H9 (cell line): Measurements from ENCODE around the gene NADK. TPM values are rescaled to one million over a fixed set of nuclear protein-coding genes. Genes with fewer than 3 reads are reported as not detected.

Experiments used
- DNase-seq: peaks from one replicate; pipeline ENCODE4 v3.0.0-alpha.2; 2017
- H2AFZ ChIP-seq: one replicate; pipeline ENCODE4 v1.6.1; 2013; ENCODE audit warnings: mild to moderate bottlenecking, low read length, control low read depth, moderate library complexity
- H2AK5ac ChIP-seq: 2 replicates; pipeline ENCODE4 v1.6.1; 2013; ENCODE audit warnings: low read length, control low read depth, mixed read lengths; ENCODE audit not compliant: insufficient read length
- H2BK120ac ChIP-seq: one replicate; pipeline ENCODE4 v1.6.1; 2013; ENCODE audit warnings: low read depth, mild to moderate bottlenecking, low read length, control low read depth, inconsistent platforms; ENCODE audit not compliant: poor library complexity, severe bottlenecking
- H2BK12ac ChIP-seq: 2 replicates; pipeline ENCODE4 v1.6.1; 2013; ENCODE audit warnings: low read length, control low read depth, mixed read lengths, low read depth; ENCODE audit not compliant: insufficient read length
- H2BK15ac ChIP-seq: 2 replicates; pipeline ENCODE4 v1.6.1; 2013; ENCODE audit warnings: low read depth, low read length, control low read depth
- H2BK20ac ChIP-seq: one replicate; pipeline ENCODE4 v1.6.1; 2013; ENCODE audit warnings: low read depth, mild to moderate bottlenecking, low read length, control low read depth, inconsistent platforms; ENCODE audit not compliant: poor library complexity, severe bottlenecking
- H2BK5ac ChIP-seq: 2 replicates; pipeline ENCODE4 v1.6.1; 2013; ENCODE audit warnings: low read length, control low read depth, mixed read lengths; ENCODE audit not compliant: insufficient read length
- H3K14ac ChIP-seq: 2 replicates; pipeline ENCODE4 v1.6.1; 2013; ENCODE audit warnings: low read length, control low read depth; ENCODE audit not compliant: insufficient read depth
- H3K18ac ChIP-seq: 2 replicates; pipeline ENCODE4 v1.6.1; 2013; ENCODE audit warnings: low read depth, mild to moderate bottlenecking, mixed read lengths, low read length, control low read depth; ENCODE audit not compliant: insufficient read length
- H3K23ac ChIP-seq: 2 replicates; pipeline ENCODE4 v1.6.1; 2013; ENCODE audit warnings: low read length, control low read depth, mixed read lengths, low read depth; ENCODE audit not compliant: insufficient read length
- H3K23me2 ChIP-seq: 2 replicates; pipeline ENCODE4 v1.6.1; 2013; ENCODE audit warnings: low read depth, mild to moderate bottlenecking, mixed read lengths, low read length, control low read depth; ENCODE audit not compliant: insufficient read length, poor library complexity, severe bottlenecking
- H3K27ac ChIP-seq: 2 replicates; pipeline ENCODE4 v1.5.1; 2013; ENCODE audit warnings: low read length, control low read depth, mixed read lengths, low read depth; ENCODE audit not compliant: insufficient read length
- H3K27me3 ChIP-seq: 2 replicates; pipeline ENCODE4 v1.6.1; 2013; ENCODE audit warnings: low read length, control low read depth, inconsistent platforms; ENCODE audit not compliant: insufficient read depth
- H3K4ac ChIP-seq: 2 replicates; pipeline ENCODE4 v1.6.1; 2013; ENCODE audit warnings: low read depth, mild to moderate bottlenecking, control low read depth, inconsistent platforms, low read length, moderate library complexity
- H3K4me1 ChIP-seq: 2 replicates; pipeline ENCODE4 v1.6.1; 2013; ENCODE audit warnings: low read length, control low read depth, inconsistent platforms; ENCODE audit not compliant: insufficient read depth
- H3K4me2 ChIP-seq: 2 replicates; pipeline ENCODE4 v1.6.1; 2013; ENCODE audit warnings: low read length, control low read depth, mixed read lengths; ENCODE audit not compliant: insufficient read length, insufficient read depth
- H3K56ac ChIP-seq: 2 replicates; pipeline ENCODE4 v1.6.1; 2013; ENCODE audit warnings: low read depth, mild to moderate bottlenecking, mixed read lengths, low read length, control low read depth; ENCODE audit not compliant: insufficient read length
- H3K79me1 ChIP-seq: 2 replicates; pipeline ENCODE4 v1.6.1; 2013; ENCODE audit warnings: low read depth, mild to moderate bottlenecking, moderate library complexity, low read length, control low read depth, inconsistent platforms; ENCODE audit not compliant: insufficient read depth, poor library complexity, severe bottlenecking
- H3K79me2 ChIP-seq: 2 replicates; pipeline ENCODE4 v1.6.1; 2013; ENCODE audit warnings: low read length, control low read depth, inconsistent platforms; ENCODE audit not compliant: insufficient read depth
- H3K9ac ChIP-seq: 2 replicates; pipeline ENCODE4 v1.6.1; 2013; ENCODE audit warnings: low read length, control low read depth, mixed read lengths; ENCODE audit not compliant: insufficient read length; ENCODE audit errors: extremely low read depth
- H3K9me3 ChIP-seq: one replicate; pipeline ENCODE4 v1.6.1; 2013; ENCODE audit warnings: low read depth, low read length, inconsistent platforms; ENCODE audit not compliant: control insufficient read depth
- H3T11ph ChIP-seq: one replicate; pipeline ENCODE4 v1.6.1; 2013; ENCODE audit warnings: mild to moderate bottlenecking, low read length, control low read depth, inconsistent platforms
- H4K20me1 ChIP-seq: one replicate; pipeline ENCODE4 v1.6.1; 2013; ENCODE audit not compliant: control insufficient read depth, insufficient read length, insufficient read depth
- H4K5ac ChIP-seq: 2 replicates; pipeline ENCODE4 v1.6.1; 2013; ENCODE audit warnings: low read depth, mild to moderate bottlenecking, mixed read lengths, low read length, control low read depth; ENCODE audit not compliant: insufficient read length
- H4K8ac ChIP-seq: replicated peaks from 2 replicates; pipeline ENCODE4 v1.6.1; 2013; ENCODE audit warnings: low read length, control low read depth, mixed read lengths, low read depth; ENCODE audit not compliant: insufficient read length
- H4K91ac ChIP-seq: 2 replicates; pipeline ENCODE4 v1.6.1; 2013; ENCODE audit warnings: low read depth, mild to moderate bottlenecking, moderate library complexity, mixed read lengths, low read length, control low read depth; ENCODE audit not compliant: insufficient read length
- H3K27ac Mint-ChIP-seq, 3 experiments: 2 replicates in 2 of 3; 3 replicates in 1 of 3; pipeline ENCODE4 v1.8.0; 2020 to 2021; ENCODE audit warnings: mixed read lengths in 3 of 3, mild to moderate bottlenecking in 1 of 3, moderate library complexity in 1 of 3
- H3K27me3 Mint-ChIP-seq: 2 replicates; pipeline ENCODE4 v1.8.0; 2021; ENCODE audit warnings: low read depth, mild to moderate bottlenecking, moderate library complexity, mixed read lengths
- H3K36me3 Mint-ChIP-seq, 3 experiments: 2 replicates in 2 of 3; 3 replicates in 1 of 3; pipeline ENCODE4 v1.8.0; 2020 to 2021; ENCODE audit warnings: low read depth in 3 of 3, mixed read lengths in 3 of 3; ENCODE audit not compliant: insufficient read depth in 1 of 3
- H3K4me1 Mint-ChIP-seq, 2 experiments: 2 replicates each; pipeline ENCODE4 v1.8.0; 2020; ENCODE audit warnings: mixed read lengths in 2 of 2
- H3K4me3 Mint-ChIP-seq, 2 experiments: 2 replicates in 1 of 2; 3 replicates in 1 of 2; pipeline ENCODE4 v1.8.0; 2020 to 2021; ENCODE audit warnings: mild to moderate bottlenecking in 2 of 2, mixed read lengths in 2 of 2, moderate library complexity in 1 of 2
- H3K9me3 Mint-ChIP-seq, 2 experiments: 2 replicates in 1 of 2; 3 replicates in 1 of 2; pipeline ENCODE4 v1.8.0; 2020; ENCODE audit warnings: mild to moderate bottlenecking in 2 of 2, mixed read lengths in 2 of 2, moderate library complexity in 1 of 2
- WGBS: extraction: QIAGEN DNeasy Blood & Tissue Kit; methylation state at CpG from one replicate; pipeline ENCODE4 v1.1.7; 2013; ENCODE audit warnings: missing lambda C conversion rate, low lambda C conversion rate, mixed read lengths; ENCODE audit not compliant: insufficient read length; ENCODE audit errors: extremely low coverage; 5-methylcytosine and 5-hydroxymethylcytosine counted together
- total RNA-seq: library from RNA; stranded (reverse); gene quantifications from 2 replicates; pipeline ENCODE4 v1.2.1, GENCODE V29; 2021
- TF ChIP-seq, protein P1 (sequence below): fragments of 200-600 bp; sonication (generic); conservative IDR thresholded peaks from 3 replicates; pipeline ENCODE4 v1.8.0; 2021; ENCODE audit warnings: antibody characterized with exemption, mild to moderate bottlenecking

The NADK gene
- total RNA-seq, 1 experiment from 2014 or later: 105 TPM

DNA sequence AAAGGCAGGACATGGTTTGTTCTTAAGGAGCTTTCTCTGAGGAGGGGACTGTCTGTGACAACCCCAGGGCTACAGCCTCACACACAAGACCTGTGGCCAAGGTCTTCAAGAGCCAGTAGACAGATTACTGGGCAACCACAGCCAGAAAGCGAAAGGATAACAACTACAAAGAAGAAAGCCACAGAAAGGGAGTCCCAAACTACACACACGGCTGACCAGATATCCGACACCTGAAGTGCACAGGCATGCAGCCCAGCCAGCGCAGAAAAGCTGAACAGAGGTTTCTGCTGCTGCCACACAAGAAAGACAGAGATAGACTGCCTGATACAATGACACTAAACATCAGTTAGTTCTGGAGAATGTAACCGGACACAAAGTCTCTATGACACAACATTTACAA, 21.4 kb upstream of the NADK start:
- H4K20me1 ChIP-seq: peaks cover 3% of the 10 kb centered on the region
- H3K56ac ChIP-seq: no peak overlapping the region
- H3K9ac ChIP-seq: no peak overlapping the region
- no peak for DNase-seq
- H3K79me1 ChIP-seq: peaks cover 6% of the 10 kb centered on the region
- H2AFZ ChIP-seq: no peak overlapping the region
- no peak overlapping the region for H3K23ac ChIP-seq
- no peaks in the 10 kb centered on the region for H3K9me3 Mint-ChIP-seq
- H2AK5ac ChIP-seq: no peak overlapping the region
- no peak overlapping the region for H2BK15ac ChIP-seq
- H3K36me3 Mint-ChIP-seq: peaks cover 35 to 75% (median 73%) of the 10 kb centered on the region in 3 experiments
- peaks cover 4% of the 10 kb centered on the region; the same call in 1 of the 2 replicates for H3K79me2 ChIP-seq
- no peaks in the 10 kb centered on the region for H3K9me3 ChIP-seq
- no peak overlapping the region for H4K91ac ChIP-seq
- H3K27ac Mint-ChIP-seq: peak overlapping the region; percentile 20 to 89 (median 46); a peak in 5 of 7 replicates
- H3K4me1 ChIP-seq: no peaks in the 10 kb centered on the region
- no peak overlapping the region for H3T11ph ChIP-seq
- H3K27me3 Mint-ChIP-seq: no peaks in the 10 kb centered on the region
- H4K8ac ChIP-seq: no peak overlapping the region
- H3K27me3 ChIP-seq: no peaks in the 10 kb centered on the region
- H3K18ac ChIP-seq: no peak overlapping the region
- WGBS: no CpG with 5 or more reads among the region's 5 CpGs
- H2BK120ac ChIP-seq: no peak overlapping the region
- H2BK5ac ChIP-seq: no peak overlapping the region
- TF ChIP-seq, protein P1, sequence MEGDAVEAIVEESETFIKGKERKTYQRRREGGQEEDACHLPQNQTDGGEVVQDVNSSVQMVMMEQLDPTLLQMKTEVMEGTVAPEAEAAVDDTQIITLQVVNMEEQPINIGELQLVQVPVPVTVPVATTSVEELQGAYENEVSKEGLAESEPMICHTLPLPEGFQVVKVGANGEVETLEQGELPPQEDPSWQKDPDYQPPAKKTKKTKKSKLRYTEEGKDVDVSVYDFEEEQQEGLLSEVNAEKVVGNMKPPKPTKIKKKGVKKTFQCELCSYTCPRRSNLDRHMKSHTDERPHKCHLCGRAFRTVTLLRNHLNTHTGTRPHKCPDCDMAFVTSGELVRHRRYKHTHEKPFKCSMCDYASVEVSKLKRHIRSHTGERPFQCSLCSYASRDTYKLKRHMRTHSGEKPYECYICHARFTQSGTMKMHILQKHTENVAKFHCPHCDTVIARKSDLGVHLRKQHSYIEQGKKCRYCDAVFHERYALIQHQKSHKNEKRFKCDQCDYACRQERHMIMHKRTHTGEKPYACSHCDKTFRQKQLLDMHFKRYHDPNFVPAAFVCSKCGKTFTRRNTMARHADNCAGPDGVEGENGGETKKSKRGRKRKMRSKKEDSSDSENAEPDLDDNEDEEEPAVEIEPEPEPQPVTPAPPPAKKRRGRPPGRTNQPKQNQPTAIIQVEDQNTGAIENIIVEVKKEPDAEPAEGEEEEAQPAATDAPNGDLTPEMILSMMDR: no peak
- peaks cover 4 to 12% of the 10 kb centered on the region in 2 experiments; a peak in 3 of 4 replicates for H3K4me1 Mint-ChIP-seq
- H2BK12ac ChIP-seq: no peak overlapping the region
- H3K27ac ChIP-seq: no peak overlapping the region
- no peaks in the 10 kb centered on the region for H3K23me2 ChIP-seq
- no peak overlapping the region for H3K14ac ChIP-seq
- no peak overlapping the region for H3K4ac ChIP-seq
- no peak overlapping the region for H3K4me2 ChIP-seq
- H4K5ac ChIP-seq: no peak overlapping the region
- H2BK20ac ChIP-seq: no peak overlapping the region
- H3K4me3 Mint-ChIP-seq: no peak overlapping the region
